ENCODE results near the gene OLR1.

Gene OLR1

DNA sequence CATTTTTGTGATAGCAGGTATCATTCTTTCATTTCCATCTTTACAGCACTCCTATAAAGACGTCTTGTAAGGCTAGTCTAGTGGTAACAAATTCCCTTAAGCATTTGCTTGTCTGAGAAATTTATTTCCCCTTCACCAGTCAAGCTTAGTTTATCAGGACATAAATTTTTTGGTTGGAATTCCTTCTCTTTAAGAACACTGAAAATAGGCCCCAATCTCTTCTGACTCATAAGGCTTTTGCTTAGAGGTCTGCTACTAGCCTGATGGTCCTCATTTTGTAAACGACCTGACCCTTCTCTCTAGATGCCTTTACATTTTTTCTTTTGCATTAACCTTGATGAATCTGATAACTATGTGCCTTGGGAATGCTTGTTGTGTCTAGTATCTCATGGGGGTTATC, 20.3 kb downstream of the OLR1 start:
- no peak for DNase-seq

DNA sequence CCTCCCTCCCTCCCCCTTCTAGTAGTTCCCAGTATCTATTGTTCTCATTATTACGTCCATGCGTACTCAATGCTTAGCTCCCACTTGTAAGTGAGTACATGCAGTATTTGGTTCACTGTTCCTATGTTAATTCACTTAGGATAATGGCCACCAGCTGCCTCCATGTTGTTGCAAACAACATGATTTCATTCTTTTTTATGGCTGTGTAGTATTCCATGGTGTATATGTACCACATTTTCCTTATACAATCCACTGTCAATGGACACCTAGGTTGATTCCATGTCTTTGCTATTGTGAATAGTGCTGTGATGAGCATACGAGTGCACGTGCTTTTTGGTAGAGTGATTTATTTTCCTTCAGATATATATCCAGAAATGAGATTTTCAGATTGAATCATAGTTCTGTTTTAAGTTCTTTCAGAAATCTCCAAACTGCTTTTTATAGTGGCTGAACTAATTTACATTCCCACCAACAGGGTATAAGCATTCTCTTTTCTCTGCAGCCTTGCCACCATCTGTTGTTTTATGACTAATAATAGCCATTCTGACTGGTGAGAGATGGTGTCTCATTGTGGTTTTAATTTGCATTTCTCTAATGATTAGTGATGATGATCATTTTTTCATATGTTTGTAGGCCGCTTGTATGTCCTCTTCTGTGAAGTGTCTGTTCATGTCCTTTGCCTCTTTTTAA, 24.1 kb downstream of the OLR1 start:
- no peak for DNase-seq

DNA sequence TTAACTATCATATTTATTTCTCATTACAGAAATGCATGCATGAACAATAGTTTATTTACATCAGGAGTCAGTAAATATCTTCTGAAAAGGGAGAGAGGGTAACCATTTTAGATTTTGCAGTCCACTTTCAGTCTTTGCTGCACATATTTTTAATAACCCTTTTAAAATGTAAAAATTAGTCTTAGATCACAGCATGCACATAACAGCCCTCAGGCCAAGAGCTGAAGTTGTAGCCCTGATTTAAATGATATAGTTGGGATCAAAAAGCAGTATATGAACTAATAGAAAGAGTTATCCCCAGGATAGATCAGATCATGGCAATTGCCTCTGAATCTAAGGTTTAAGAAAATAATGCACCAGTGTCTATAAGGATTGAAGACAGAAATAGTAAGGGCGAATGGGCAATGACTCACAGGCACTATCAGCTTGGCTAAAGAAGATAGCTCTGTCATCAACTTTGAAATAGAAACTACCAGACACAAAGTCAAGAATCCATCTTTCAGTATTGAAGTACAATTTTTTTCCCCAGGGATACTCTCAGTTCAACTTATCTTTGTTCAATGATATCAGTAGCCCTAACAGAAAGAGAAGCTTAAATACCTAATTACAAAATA, 28.8 kb downstream of the OLR1 start:
- DNase-seq, result no peak

DNA sequence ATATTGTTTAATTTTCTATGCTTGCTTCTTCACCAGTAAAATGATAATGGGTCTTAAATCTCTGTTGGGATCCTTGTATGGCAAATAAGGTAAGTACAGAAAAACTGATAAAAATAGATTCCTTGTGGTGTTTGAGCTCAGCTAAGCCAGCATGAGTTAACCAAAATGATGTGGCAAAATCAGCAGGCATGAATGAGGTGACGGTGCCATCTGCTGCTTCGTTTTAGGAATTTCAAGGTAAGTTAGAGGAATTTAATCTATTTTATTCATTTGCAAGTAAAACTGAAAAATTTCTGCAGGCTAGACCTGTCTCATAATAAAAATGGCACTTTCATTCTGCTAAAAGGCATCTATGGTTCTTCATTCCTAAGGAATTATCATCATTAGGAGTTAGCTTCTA, 31.9 kb downstream of the OLR1 start:
- DNase-seq, result peak; percentile 41

DNA sequence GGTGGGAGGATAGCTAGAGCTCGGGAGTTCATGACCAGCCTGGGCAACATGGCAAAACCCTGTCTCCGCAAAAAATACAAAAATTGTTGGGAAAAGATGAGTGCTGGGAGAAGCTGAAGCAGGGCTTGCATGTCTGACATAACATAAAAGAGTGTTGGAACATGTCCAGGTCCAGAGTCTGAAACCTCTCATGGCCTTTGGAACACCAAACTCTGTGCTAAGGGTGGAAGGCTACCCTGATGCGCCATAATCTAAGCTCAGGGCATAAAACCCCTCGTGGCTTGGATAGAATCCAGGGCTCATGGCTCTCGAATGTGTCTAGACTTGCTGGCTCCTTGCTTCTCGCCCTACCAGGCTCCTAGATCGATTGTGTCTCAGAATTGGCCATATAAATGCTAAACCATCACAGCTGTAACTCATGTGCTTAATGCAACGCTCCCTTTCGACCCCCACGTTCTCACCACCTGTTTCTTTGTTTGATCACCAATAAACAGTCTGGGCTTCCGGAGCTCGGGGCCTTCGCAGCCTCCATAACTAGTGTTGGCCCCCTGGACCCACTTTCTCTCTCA, 35.2 kb downstream of the OLR1 start:
- DNase-seq, result no peak

DNA sequence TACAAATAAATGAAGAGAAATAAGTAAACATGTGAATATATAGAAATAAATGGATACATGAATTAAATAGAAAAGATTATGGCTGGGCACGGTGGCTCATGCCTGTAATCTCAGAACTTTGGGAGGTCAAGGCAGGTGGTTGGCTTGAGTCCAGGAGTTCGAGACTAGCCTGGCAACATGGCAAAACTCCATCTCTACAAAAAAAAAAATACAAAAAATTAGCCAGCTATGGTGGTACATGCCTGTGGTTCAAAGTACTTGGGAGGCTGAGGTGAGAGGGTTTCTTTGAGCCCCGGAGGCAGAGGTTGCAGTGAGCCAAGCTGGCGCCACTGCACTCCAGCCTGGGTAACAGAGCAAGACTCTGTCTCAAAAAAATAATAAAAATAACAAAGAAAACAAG, 36.8 kb downstream of the OLR1 start:
- DNase-seq, result no peak

DNA sequence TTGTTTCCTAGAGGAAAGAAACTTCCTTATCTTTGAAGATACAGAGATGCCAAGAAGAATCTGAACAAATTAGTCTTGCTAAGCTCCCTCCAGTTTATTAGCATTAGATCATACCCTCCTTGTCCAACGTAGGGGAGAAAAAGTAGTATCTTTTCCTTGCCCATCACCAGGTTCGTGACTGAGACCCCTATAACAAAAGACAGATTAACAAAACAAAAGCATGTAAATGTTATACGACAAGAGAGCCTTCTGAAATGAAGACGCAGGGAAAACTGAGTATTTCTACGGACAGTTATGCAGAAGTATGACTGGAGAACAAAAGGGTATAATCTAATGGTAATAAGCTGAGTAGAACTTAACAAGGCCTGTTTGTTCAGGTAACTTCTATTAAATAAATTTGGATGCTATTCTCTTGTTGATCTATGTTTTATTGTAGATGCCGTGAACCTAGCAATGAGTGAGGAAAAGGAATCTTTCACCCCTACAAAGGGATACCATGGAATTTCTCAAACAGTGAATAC, 39.0 kb downstream of the OLR1 start:
- no peak for DNase-seq

DNA sequence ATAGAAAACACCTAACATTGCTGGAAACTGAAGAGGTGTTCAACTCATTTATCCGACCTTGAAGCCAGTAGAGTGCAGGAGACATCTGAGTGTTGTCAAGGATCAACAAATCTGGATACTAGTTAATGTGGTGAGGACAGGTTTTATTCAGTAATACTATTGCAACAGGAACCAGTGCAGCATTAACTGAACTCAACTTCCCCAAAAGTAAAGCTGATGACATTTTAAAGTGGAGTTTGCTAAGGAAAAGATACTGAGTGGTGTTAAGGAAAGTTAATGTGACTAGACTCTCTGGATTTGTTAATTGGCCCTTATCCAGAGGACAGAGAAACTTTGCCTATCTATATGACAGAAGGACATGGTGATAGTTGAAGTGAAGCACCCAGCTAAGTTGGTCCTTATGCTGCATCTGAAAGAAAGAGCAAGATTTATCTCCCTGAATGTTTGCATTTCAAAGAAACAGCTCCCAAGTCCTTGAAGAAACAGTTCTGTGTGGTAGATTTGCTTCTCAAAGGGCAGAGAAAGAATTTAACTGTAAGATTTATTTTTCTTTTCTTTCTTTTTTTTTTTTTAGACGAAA, 40.7 kb downstream of the OLR1 start:
- DNase-seq, result no peak

DNA sequence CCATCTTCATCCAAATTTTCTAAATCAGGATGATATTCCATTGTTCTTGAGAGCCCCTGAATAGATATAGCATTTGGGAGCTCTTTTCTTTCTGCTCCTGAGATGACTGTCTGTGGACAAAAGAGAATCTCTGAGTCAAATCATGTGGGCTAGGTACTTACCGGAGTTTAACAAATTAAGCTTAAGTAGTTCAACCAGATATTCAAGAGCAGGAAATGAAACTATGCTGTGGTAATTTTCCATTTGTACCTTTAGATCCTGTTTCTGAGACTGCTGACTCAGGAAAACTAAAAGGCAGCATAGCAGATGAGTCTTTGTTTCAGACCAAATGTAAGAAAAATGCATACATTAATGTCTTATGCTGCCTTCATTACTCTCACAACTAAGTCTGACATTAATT, 41.9 kb downstream of the OLR1 start, which contains the start of gene CLEC7A:
TSS of gene CLEC7A (minus strand) at position 158 of the 400 bp plus-strand sequence. CDS start at position 41, 117 bp downstream.
- DNase-seq, result peak; percentile 28

DNA sequence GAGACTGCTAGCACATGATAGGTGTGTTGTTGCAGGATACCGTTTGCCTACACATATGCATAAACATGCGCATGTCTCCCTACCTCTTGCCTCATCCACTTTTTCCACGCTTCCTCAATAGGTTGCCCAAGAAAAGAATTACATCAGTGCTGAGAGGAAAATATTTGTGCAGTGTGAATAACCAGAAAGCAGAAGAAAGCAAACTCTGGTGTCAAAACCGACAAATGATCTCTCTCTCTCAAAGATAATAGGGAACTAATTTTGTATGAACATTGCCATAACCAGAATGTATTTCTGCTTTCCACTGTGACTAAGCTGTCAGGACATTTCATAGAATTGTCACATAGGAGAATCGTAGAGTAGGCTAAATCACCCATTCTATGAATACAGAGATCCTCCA, 43.2 kb downstream of the OLR1 start:
- DNase-seq, result peak; percentile 11

DNA sequence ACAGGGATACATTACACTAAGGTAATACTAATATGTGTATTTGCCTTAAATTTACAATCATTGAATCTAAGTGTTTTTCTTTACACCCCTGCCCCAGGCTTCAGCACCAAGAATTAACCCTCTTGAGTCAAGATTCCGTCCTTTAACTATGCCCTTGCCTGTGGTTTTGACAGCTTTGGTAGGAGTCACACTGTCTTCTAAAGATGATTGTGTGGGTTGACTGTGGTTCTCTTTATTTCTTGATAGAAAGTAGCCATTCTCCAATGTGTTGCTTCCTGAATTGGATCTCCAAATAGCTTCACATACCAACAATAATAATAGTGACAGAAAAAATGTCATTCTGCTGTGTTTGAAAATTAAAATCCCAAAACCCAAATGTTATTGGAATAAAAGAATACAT, 45.5 kb downstream of the OLR1 start:
- no peak for DNase-seq

DNA sequence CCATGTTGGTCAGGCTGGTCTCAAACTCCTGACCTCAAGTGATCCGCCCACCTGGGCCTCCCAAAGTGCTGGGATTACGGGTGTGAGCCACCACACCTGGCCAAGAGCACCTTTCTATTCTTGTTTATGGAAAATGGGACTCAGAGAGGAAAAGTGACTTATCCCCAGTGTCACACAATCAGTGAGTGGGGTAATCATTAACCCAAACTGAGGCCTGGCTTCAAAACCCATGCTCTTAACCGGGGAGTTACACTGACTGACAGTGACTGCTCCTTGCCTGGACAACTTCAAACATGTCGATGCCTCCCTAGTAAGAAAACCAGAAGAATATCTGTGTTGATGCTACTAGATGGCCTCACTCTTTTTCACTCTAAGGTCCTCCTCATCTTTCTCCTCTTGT, 49.2 kb downstream of the OLR1 start:
- DNase-seq, result no peak

DNA sequence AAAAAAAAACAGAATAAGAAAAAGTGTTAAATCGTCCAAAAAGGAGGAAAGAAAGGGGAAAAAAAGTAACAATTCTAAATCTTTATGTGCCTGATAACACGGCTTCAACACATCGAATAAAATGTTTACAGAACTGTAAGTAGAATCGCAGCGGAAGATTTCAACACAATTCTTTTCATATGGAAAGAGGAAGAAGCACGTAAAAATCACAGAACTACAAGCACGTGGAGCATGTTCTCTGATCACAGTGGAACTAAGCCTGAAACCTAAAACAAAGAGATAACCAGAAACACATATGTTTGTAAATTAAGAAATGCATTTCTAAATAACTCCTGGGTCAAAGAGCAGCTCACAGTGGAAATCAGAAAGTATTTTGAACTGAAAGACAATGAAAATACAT, 50.7 kb downstream of the OLR1 start:
- no peak for DNase-seq

DNA sequence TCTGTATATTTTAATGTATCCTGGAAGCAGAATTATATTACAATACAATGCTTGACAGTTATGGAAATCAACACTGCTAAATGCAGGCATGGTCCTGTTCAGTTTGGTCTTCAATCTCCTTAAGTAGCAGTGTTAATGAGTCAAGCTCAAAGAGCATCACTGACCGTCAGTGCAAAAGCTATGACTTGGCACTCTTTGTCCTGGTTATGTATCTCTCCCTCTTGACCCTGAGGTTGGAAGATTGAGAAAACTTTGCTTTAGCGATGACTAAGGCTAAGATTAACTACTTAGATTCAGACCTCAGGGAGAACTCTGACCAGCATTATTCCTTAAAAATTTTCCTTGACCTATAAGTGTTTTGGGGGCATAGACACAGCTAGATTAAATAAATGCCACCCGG, 52.9 kb downstream of the OLR1 start:
- DNase-seq, result no peak

DNA sequence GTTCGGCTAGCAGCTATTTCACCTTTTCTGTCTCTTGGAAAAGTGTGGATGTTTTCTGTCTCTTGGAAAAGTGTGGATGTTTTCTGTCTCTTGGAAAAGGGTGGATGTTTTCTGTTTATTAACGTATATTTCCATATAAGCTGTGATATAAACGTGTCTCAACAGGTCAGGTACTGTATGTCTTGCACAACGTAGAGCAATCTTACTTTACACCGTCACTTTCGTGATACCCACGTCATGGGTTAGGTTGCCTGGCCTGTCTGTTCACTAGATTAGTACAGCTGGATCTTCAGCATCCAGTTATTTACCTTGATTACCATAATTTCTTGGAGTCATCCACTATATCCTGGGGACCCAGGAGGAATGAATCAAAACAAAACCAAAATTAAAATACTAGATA, 56.0 kb downstream of the OLR1 start:
- no peak for DNase-seq

DNA sequence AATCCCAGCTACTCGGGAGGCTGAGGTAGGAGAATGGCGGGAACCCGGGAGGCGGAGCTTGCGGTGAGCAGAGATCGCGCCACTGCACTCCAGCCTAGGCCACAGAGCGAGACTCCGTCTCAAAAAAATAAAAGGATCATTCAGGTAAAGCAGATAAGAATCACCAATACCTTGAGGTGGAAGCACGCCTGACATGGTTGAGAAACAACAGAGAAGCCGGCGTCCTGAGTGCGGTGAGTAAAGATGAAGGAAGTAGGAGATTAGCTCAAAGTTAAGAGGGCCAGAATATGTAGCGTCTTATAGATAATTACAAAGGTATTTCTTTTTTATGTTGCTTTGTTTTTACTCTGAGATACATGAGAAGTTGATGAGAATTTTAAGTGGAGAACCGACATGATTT, 56.6 kb downstream of the OLR1 start:
- no peak for DNase-seq

DNA sequence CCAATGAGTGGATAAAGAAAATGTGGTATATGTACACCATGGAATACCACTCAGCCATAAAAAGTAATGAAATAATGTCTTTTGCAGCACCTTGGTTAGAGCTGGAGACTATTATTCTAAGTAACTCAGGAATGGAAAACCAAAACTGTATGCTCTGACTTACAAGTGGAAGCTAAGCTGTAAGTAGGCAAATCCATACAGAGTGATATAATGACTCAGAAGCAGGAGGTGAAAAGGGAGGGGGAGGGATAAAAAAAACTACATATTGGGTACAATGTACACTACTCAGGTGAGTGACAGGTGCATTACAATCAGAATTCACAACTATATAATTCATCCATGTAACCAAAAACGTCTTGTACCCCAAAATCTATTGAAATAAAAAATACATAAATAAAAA, 58.0 kb downstream of the OLR1 start:
- no peak for DNase-seq

DNA sequence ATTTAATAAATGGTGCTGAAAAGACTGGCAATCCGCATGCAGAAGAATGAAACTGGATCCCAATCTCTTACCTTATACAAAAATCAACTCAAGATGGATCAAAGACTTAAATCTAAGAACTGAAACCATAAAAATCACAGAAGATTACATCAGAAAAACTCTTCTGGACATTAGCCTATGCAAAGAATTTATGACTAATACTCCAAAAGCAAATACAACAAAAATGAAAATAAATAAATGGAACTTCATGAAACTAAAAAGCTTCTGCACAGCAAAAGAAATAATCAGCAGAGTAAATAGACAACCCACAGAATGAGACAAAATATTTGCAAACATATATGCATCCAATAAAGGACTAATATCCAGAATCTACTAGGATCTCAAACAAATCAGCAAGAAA, 58.9 kb downstream of the OLR1 start:
- no peak for DNase-seq

DNA sequence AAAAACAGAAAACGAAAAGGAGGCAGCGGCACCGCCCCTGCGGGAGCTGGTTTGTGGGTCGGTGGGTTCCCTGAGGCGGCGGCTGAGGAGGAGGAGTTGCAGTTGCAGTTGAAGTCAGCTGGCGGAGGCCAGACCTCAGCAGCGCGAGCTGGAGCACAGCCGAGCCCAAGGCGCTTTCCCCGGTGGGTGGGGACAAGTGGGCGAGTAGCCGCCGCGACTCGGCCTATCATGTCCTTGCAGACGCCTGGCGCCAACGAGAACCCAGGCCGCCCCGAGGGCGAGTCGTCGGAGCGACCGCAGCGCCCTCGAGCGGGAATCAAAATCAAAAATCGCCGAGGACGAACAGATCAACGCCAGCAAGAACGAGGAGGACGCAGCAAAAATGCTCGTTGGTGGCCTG, 60.5 kb downstream of the OLR1 start:
- no peak for DNase-seq

DNA sequence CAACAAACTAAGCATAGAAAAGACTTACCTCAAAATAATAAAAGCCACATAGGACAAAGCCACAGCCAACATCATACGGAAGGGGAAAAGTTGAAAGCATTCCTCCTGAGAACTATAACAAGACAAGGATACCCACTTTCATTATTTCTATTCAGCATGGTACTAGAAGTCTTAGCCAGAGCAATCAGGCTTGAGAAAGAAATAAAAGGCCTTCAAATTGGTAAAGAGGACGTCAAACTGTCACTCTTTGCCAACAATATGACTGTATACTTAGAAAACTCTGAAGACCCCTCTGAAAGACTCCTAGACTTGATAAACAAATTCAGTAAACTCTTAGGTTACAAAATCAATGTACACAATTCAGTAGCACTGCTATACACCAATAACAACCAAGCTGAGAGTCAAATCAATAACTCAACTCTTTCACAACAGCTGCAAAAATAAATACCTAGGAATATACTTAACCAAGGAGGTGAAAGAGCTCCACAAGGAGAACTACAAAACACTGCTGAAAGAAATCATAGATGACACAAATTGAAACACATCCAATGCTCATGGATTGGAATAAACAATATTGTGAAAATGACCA, 61.6 kb downstream of the OLR1 start:
- no peak for DNase-seq
